ENCODE measurements around the gene MYNN. TPM values are rescaled to one million over a fixed set of nuclear protein-coding genes. Genes with fewer than 3 reads are reported as not detected.

The MYNN gene
- total RNA-seq, 1 experiment from 2014 or later, result 18.2 TPM

GRCh38 chr3:169825316-169825715 is 52.1 kb downstream of the MYNN start:
- Histone ChIP-seq H2AFZ (no peak overlapping the region), H3K4me2 (no peak overlapping the region), H3F3A (ENCODE audit: insufficient read depth, low read depth) (no peaks in the 10 kb centered on the region), H3K9me3 (ENCODE audit: insufficient read depth, low read depth) (no peaks in the 10 kb centered on the region), H3K9me2 (ENCODE audit: insufficient read depth) (no peaks in the 10 kb centered on the region), H3K36me3 (ENCODE audit: low read depth) (no peaks in the 10 kb centered on the region), H3K27me3 (ENCODE audit: insufficient read depth, low read depth) (no peaks in the 10 kb centered on the region), H3K4me3 (no peak overlapping the region), H3K4me1 (replicated peaks; ENCODE audit: insufficient read depth) (no peaks in the 10 kb centered on the region), H4K20me1 (ENCODE audit: insufficient read depth) (no peaks in the 10 kb centered on the region; the same call in 1 of the 2 replicates), H3K27ac (no peak overlapping the region), H3K79me2 (ENCODE audit: low read depth) (no peaks in the 10 kb centered on the region)
- intact Hi-C loops (cut with micrococcal nuclease; ENCODE audit: unreplicated experiment), result no loop called here
- ChIA-PET POLR2A (ENCODE audit: unreplicated experiment) (interaction anchor here (0.5 kb wide), 1 partner anchor 1729 kb away, joined by 7 read pairs; no protein-coding TSS in a partner anchor), CTCF (no interaction called here)
- no peak for DNase-seq
- no TSS peak for BruUV-seq (replicated peaks)
- TF ChIP-seq EZH2 (IDR thresholded peaks at IDR 0.05; ENCODE audit: low read depth), result no peak

GRCh38 chr3:169827712-169828111 is 54.5 kb downstream of the MYNN start:
- no peak for DNase-seq
- Histone ChIP-seq H3K27ac (no peak overlapping the region), H3K36me3 (ENCODE audit: low read depth) (no peaks in the 10 kb centered on the region), H3K4me2 (no peak overlapping the region), H3K9me3 (ENCODE audit: insufficient read depth, low read depth) (no peaks in the 10 kb centered on the region), H3K27me3 (ENCODE audit: insufficient read depth, low read depth) (no peaks in the 10 kb centered on the region), H4K20me1 (ENCODE audit: insufficient read depth) (no peaks in the 10 kb centered on the region; the same call in 1 of the 2 replicates), H3K79me2 (ENCODE audit: low read depth) (no peaks in the 10 kb centered on the region), H3K9me2 (ENCODE audit: insufficient read depth) (no peaks in the 10 kb centered on the region), H3K4me1 (replicated peaks; ENCODE audit: insufficient read depth) (no peaks in the 10 kb centered on the region), H3F3A (ENCODE audit: insufficient read depth, low read depth) (no peaks in the 10 kb centered on the region), H3K4me3 (no peak overlapping the region), H2AFZ (no peak overlapping the region)
- ChIA-PET POLR2A (ENCODE audit: unreplicated experiment) (no interaction called here), CTCF (interaction anchor here (0.5 to 1.3 kb wide), 2 partner anchors 34 to 208 kb away, joined by 3 read pairs; no protein-coding TSS in a partner anchor)
- intact Hi-C loops (cut with micrococcal nuclease; ENCODE audit: unreplicated experiment), result no loop called here
- no TSS peak for BruUV-seq (replicated peaks)
- TF ChIP-seq, protein P1, sequence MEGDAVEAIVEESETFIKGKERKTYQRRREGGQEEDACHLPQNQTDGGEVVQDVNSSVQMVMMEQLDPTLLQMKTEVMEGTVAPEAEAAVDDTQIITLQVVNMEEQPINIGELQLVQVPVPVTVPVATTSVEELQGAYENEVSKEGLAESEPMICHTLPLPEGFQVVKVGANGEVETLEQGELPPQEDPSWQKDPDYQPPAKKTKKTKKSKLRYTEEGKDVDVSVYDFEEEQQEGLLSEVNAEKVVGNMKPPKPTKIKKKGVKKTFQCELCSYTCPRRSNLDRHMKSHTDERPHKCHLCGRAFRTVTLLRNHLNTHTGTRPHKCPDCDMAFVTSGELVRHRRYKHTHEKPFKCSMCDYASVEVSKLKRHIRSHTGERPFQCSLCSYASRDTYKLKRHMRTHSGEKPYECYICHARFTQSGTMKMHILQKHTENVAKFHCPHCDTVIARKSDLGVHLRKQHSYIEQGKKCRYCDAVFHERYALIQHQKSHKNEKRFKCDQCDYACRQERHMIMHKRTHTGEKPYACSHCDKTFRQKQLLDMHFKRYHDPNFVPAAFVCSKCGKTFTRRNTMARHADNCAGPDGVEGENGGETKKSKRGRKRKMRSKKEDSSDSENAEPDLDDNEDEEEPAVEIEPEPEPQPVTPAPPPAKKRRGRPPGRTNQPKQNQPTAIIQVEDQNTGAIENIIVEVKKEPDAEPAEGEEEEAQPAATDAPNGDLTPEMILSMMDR (conservative IDR thresholded peaks at IDR 0.05), result no peak
- no peak for TF ChIP-seq EZH2 (IDR thresholded peaks at IDR 0.05; ENCODE audit: low read depth)

- Histone ChIP-seq H3K4me3 (no peak overlapping the region), H3K9me2 (ENCODE audit: insufficient read depth) (no peaks in the 10 kb centered on the region; the same call in 1 of the 2 replicates), H3K27me3 (ENCODE audit: insufficient read depth, low read depth) (no peaks in the 10 kb centered on the region), H3K4me2 (no peak overlapping the region), H2AFZ (no peak overlapping the region), H3K9me3 (ENCODE audit: insufficient read depth, low read depth) (no peaks in the 10 kb centered on the region), H3K27ac (no peak overlapping the region), H3K36me3 (ENCODE audit: low read depth) (no peaks in the 10 kb centered on the region), H3K79me2 (ENCODE audit: low read depth) (no peaks in the 10 kb centered on the region), H4K20me1 (ENCODE audit: insufficient read depth) (no peaks in the 10 kb centered on the region), H3K4me1 (replicated peaks; ENCODE audit: insufficient read depth) (no peaks in the 10 kb centered on the region), H3F3A (ENCODE audit: insufficient read depth, low read depth) (no peaks in the 10 kb centered on the region)
- CTCF ChIA-PET, result no interaction called here
- TF ChIP-seq, protein P1 (conservative IDR thresholded peaks at IDR 0.05), result no peak
- no peak for TF ChIP-seq EZH2 (IDR thresholded peaks at IDR 0.05; ENCODE audit: low read depth)
- intact Hi-C loops (cut with micrococcal nuclease; ENCODE audit: unreplicated experiment), result no loop called here
- BruUV-seq (replicated peaks), result no TSS peak
- POLR2A ChIA-PET (ENCODE audit: unreplicated experiment), result interaction anchor here (0.6 kb wide), 1 partner anchor 27 kb away, joined by 3 read pairs; no protein-coding TSS in a partner anchor
- no peak for DNase-seq
These were observed 62.3 kb downstream of the MYNN start for GRCh38 chr3:169835533-169835932.
